PFSK-1 (cell line): ENCODE data around the gene NEK10.

Experiments
- POLR2AphosphoS5 ChIP-seq: IDR thresholded peaks from 2 replicates; pipeline ENCODE4 v1.6.1; 2012; ENCODE audit warnings: low read depth, mild to moderate bottlenecking, control low read depth, low read length, moderate library complexity
- SIN3A ChIP-seq: IDR thresholded peaks from 2 replicates; pipeline ENCODE4 v1.6.1; 2012; ENCODE audit warnings: mild to moderate bottlenecking, low read length, moderate library complexity, borderline replicate concordance; ENCODE audit not compliant: insufficient read depth

- no peak for TF ChIP-seq SIN3A
- TF ChIP-seq POLR2AphosphoS5 = no peak
These were observed 9.1 kb upstream of the NEK10 start for GRCh38 chr3:27378331-27378730.
